Activated CD4-positive, alpha-beta T cell treated with anti-CD3 and anti-CD28 coated beads, Interleukin-2, amount 50 U/mL, for 1 hour (primary cell): Measurements from ENCODE around the gene SYCP1.
"Not testable (repeated sequence)": the region's sequence is repeated elsewhere in the genome, so short reads cannot be mapped to it uniquely, and the experiment has no call there.

ENCODE experiments used
- DNase-seq: peaks from one replicate; pipeline ENCODE4 v3.0.0-alpha.2; 2020

The SYCP1 gene

DNA sequence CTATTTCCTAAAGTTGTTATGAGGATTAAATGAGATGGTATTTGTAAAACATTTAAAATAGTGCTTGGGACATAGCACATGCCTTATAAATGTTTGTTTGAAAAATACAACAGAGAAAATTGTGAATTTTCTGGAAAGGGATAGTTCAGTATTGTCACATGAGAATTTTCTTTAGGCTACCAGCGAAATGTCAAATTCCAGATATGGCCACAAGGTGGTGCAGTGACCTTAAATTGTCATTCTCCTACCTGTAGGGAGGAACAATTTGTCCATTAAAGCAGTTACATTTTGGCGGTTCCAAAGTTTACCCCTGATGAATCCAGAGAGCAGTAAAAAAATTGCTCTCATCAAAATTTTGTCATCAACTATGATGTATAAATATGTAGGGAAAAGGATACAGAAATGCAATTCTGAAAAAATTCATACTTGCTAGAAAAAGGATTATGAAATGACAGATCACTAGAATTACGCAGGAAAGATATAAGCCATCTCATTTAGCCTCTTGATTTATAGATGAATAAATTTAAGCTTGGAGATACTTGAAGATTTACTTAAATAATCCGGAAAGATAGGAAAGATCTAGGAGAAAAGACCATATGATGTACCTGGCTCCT lies 124.7 kb downstream of the SYCP1 start:
- peak; percentile 73 for DNase-seq

DNA sequence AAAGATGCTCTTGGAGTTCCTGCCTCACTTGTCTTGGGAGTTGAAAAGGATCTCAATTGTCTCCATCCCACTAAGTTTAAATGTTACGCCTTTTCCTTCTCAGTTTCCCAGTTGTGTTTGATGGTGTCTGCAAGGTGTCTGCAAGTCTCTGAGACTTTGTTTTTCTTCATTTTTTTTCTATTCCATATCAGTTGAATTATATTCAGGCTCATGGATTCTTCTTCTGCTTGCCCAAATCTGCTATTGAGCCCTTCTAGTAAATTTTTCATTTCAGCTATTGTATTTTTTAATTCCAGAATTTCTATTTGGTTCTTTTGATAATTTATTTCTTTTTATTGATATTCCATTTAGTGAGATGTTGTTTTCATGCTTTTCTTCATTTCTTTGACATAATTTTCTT lies 127.6 kb downstream of the SYCP1 start:
- DNase-seq: no peak

DNA sequence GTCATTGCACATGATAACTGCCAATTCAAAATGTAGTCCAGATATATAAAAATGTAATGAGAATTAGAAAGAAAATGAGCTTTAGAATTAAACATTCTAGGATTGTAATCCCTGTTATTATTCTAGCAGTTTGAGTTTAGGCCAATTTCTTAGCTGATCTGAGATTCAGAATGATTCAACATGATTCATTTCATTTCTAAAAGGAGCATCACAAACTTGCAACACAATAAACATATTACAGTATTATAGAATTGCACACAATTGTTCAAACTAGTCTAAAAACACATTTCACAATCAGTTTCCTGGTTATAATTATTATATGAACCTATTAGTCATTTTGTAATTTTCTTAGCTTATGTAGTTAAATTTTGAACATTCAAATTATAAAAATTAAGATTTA lies 131.6 kb downstream of the SYCP1 start:
- no peak for DNase-seq

DNA sequence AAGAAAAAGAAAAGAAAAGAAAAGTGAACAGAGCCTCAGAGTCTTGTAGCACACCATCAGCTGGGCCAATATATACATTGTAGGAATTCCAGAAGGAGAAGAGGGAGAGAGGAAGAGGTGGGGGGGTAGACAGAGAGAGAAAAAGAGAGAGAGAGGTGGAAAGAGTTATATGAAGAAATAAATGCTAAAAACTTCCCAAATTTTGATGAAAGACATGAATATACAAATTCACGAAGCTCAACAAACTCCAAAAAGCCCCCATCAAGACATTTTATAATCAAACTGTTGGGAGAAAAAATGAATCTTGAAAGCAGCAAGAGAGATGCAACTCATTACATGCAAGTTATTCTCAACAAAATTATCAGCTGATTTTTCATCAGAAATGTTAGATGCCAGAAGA lies 133.4 kb downstream of the SYCP1 start:
- DNase-seq: no peak

DNA sequence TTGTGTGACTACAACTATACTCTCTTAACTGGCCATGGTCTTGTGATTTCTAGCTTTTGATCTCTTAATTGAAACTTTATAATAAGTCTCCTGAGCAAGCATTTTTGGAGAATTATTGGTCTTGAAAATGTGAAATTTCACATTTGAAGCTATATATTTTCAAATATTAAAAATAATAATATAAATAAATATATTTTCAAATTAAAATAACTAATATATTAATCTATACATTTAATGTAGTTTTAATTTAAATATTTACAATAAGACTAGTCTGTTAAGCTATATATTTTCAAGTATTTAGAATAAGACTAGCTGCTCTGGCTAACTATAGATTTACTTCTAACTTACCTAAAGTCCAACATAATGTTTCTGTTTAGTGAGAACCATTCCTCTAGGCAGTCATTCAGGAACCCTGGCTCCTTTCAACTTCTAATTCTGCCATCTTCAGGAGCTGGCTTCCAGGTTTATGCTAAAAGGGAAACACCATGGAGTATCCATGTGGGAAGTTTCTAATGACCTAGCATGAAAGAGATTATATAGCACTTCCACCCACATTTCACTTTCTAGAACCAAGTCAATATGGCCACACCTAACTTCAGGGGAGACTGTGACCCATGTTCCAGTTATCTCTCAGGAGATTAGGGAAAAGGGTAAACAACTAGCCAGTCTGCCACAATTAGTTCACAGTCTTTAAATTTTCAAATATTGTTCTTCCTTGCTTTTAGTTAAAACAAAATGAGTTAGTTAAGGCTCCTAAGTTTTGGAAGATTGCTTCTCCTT lies 143.0 kb downstream of the SYCP1 start:
- no peak for DNase-seq

DNA sequence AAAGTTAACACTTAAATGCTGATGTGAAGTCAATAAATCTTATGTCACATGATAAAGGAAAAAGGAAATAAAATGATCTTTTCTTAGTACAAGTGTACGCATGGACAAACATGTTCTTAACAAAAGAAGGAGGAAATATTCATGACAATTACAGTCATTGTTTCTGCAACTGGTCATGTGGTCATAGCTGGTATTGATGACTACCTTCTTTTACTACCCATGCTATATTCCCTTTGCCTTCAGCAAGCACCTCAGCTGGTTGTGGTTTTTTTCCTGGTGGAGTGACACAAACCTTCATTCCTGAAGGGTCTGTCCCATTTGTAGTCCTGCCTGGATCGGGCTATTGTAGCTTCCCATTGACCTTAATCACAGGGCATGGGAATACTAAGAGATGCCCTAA lies 151.5 kb downstream of the SYCP1 start:
- DNase-seq: no peak

DNA sequence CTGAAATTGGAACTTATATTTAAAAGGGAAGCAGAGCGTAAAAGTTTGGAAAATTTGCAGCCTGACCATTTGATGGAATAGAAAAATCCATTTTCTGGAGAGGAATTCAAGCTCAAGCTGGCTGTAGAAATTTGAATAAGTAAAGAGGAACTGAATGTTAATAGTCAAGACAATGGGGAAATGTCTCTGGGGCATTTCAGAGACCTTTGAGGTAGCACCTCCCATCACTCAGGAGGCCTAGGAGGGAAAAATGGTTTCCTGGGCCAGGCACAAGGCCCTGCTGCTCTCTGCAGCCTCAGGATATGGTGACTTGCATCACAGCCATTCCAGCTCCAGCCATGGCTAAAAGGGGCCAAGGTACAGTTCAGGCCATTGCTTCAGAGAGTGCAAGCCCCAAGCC lies 157.3 kb downstream of the SYCP1 start:
- no peak for DNase-seq

DNA sequence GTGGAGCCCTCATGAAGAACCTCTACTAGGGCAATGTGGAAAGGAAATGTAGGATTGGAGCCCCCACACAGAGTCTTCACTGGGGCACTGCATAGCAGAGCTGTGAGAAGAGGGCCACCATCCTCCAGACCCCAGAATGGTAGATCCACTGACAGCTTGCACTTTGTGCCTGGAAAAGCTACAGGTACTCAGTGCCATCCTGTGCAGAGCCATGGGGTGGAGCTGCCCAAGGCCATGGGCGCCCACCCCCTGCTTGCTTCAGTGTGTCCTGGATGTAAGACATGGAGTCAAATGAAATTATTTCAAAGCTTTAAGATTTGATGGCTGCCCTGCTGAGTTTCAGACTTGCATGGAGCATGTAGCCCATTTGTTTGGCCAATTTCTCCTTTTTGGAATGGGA lies 157.8 kb downstream of the SYCP1 start:
- no peak for DNase-seq

DNA sequence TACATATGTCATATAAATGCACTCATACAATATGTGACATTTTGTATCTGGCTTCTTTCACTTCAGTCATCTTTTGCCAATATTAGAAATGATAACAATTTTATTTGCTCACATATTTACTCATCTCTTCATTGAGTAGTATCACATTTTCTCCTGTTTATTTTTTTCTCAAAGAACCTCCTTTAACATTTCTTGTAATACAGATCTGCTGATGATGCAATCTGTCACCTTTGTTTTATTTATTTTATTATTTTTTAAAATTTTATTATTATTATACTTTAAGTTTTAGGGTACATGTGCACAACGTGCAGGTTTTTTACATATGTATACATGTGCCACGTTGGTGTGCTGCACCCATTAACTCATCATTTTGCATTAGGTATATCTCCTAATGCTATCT lies 159.1 kb downstream of the SYCP1 start:
- DNase-seq: no peak

DNA sequence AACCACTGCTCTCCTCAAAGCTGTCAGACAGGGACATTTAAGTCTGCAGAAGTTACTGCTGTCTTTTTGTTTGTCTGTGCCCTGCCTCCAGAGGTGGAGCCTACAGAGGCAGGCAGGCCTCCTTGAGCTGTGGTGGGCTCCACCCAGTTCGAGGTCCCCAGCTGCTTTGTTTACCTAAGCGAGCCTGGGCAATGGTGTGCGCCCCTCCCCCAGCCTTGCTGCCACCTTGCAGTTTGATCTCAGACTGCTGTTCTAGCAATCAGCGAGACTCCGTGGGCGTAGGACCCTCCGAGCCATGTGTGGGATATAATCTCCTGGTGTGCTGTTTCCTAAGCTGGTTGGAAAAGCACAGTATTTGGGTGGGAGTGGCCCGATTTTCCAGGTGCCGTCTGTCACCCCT lies 164.9 kb downstream of the SYCP1 start:
- not testable (repeated sequence) for DNase-seq

DNA sequence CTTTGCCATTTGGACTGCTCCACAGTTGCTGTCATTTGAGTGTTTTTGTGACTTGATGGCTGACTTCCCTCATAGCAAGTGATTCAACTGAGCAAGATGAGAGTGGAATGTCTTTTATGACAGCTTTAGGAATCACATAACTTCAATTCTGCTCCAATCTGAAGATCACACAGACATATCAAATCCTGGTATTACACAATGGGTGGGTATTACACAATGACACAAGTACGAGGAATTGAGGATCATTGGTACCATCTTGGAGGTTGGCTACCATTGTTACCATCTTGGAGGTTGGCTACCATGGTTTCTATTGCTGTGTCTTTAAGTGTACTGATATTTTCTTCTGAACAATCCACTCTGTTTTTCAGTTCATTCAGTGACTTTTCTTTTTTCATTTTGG lies 166.5 kb downstream of the SYCP1 start:
- no peak for DNase-seq

DNA sequence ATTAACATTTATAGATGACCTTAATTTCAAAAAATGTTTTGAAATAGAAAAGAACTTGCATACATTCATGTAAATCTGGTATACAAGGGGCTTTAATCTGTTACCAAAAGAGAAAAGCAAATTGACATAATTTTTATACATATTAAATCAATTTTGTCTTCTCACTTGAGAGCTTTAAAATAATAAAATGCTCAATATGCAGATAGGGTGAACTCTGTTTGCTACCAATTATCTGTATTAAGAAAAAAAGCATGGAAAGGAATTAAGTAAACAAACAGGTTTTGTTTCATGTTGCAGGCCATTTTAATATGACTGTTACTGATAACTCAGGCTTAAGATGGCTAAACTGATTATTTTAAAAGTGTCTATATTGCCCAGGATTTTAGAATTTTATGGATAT lies 168.9 kb downstream of the SYCP1 start:
- DNase-seq: no peak

DNA sequence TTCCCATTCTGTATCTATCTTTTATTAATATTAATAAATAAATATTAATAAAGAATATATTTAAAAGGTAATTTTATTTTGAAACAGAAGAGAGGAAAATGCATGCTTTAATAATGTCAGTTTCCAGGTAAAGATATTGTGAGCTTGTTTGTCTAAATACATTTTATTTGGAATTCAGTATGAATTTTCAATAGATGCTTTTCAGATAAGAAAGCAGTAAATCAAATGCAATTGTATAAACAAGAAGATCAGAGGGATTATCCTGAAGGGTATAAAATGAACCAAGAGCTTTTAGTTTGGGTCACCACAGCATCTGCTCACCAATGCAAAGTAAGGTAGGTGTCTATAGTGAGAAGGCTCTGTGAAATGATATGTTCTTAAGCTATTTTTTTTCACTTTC lies 174.9 kb downstream of the SYCP1 start, which contains the start of gene TSHB:
TSS of gene TSHB (plus strand) at position 301 of the 400 bp plus-strand sequence. CDS start 3,537 bp downstream, outside the sequence.
- DNase-seq: no peak

DNA sequence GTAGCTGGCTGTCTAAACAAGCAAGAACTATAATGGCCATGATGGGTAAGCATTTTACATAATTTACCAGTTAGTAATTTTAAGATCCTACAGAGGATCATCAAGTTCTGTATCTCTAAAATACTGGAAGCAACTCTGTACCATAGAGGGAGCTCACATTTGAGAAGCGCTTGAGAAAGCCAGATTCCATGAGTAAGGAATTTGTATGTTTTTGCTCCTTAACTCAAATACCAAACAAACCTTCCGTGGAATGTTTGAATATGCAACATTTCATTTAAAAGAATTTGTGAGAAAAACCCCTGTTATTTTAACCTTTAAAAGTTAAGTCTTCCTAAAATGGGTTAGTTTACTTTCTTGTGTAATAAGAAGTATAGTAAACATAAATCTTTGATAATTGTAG lies 176.9 kb downstream of the SYCP1 start:
- no peak for DNase-seq

DNA sequence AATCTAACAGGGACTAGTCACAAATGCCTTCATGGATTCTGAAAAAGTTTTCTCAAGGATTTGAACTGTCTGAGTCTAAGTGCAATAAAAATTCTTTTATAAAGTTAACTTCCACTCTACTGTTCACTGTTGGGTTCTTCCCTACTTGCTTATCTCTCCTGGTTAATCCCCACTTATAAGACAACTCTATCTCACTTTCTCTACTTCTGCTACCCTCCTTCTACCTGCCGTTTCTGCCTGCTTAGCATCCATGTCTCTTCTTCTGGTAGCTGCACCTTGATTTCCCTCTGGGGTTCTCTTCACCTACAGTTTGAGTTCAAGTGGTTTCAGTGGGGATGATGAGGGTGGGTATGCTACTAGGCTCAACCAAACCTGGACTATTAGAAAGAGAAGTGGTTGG lies 181.0 kb downstream of the SYCP1 start:
- DNase-seq: no peak

DNA sequence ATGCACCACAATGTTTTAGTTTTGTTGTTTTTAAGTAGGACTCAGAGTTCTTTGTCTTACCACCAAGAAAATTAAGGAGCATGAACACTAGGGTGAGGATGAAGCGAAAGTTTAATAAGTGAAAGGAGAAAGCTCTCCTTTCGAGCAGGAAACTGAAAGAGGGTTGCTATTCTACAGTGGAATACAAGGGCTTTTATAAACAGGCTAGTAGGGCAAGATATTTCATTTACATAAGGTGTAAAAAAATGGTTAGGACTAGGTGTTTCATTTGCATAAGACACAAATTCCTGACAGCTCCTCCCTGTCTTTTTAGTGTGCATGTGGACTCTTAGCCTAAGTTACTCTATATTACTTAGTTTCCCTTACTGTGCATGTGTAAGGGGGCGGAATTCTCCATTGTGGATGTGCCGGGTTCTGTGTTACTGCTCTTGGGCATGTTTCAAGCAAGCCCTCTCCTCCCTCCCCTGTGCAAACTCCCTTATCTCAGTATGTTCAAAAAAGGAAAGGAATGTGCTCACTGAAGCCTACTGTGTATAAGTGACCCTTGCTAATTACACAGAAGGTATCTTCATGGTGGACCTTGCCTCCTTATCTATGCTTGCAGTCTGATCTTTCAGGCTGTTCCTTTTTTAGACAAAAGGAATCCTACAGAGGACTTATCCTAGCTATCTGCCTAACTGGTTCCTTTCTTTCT lies 182.3 kb downstream of the SYCP1 start:
- no peak for DNase-seq

DNA sequence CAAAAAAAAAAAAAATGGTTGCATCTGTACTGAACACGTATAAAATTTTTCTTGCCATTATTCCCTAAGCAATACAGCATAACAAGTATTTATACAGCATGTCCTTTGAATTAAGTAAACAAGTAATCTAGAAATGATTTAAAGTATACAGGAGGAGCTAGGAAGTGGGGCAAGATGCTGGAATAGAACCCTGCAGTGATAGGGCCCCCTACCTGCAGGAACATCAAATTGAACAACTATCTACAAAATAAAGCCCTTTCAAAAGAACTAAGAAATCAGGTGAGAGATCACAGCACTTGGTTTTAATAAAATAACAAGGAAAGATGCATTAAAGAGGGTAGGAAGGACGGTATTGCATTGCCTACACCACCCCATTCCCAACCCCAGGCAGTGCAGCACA lies 185.8 kb downstream of the SYCP1 start:
- DNase-seq: no peak

DNA sequence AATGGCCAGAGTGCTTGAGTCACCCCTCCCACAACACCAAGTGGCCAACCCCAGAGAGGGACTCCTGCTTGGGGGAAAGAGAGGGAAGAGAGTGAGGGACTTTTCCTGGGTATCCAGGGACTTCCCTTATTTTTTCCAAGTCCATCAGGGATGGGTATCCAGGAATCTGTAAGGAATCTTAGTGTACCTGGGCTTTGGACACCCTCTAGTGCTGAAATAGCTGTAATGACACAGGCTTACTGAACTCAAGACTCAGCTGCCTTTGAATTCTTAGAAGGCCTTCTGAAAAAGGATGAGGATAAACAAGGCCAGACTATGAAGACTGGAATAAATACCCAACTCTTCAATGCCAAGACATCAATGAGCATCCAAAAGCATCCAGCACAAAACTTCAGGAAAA lies 187.0 kb downstream of the SYCP1 start:
- no peak for DNase-seq
